Stomach (tissue), 9 donors: Measurements from ENCODE around the gene REN. TPM values are rescaled to one million over a fixed set of nuclear protein-coding genes. Genes with fewer than 3 reads are reported as not detected.
A peak's percentile ranks its signal among the peaks of the same experiment; 100 is the strongest.

Source experiments
- DNase-seq, 2 donors: peaks; one replicate each; pipeline versions ENCODE4 v3.0.0 to v3.0.0-alpha.2; 2013 to 2019
- H3K27ac ChIP-seq, 5 donors: fragments of 200-600 bp in 4 of 5; sonication (generic) in 4 of 5; one replicate each; pipeline ENCODE4 v1.5.1; 2013 to 2019; ENCODE audit warnings: mild to moderate bottlenecking in 1 of 5, moderate library complexity in 1 of 5
- H3K27me3 ChIP-seq, 3 donors: fragments of 200-600 bp; sonication (generic); one replicate each; pipeline ENCODE4 v1.5.1; 2017 to 2019; ENCODE audit warnings: mixed run types in 1 of 3
- H3K36me3 ChIP-seq, 4 donors: fragments of 200-600 bp; sonication (generic); 1 replicate in 3 of 4; 2 replicates in 1 of 4; pipeline ENCODE4 v1.5.1; 2016 to 2019
- H3K4me1 ChIP-seq, 4 donors: fragments of 200-600 bp; sonication (generic); one replicate each; pipeline ENCODE4 v1.5.1; 2016 to 2019
- H3K4me3 ChIP-seq, 4 donors: fragments of 200-600 bp; sonication (generic) in 3 of 4; one replicate each; pipeline ENCODE4 v1.5.1; 2016 to 2019; ENCODE audit warnings: mild to moderate bottlenecking in 1 of 4
- H3K9me3 ChIP-seq, 4 donors: fragments of 200-600 bp; sonication (generic); one replicate each; pipeline ENCODE4 v1.5.1; 2016 to 2019
- CTCF ChIP-seq, 7 experiments: fragments of 450-650 bp in 4 of 7; fragments of 200-600 bp in 3 of 7; sonication (generic) in 3 of 7; IDR thresholded peaks; one replicate each; pipeline ENCODE4 v1.5.1; 2016 to 2019; ENCODE audit warnings: antibody characterized with exemption in 7 of 7, control low read depth in 2 of 7, mild to moderate bottlenecking in 1 of 7
- EP300 ChIP-seq: sonication (generic); formaldehyde crosslinking; IDR thresholded peaks from one replicate; pipeline ENCODE4 v1.6.1; 2017; ENCODE audit warnings: antibody characterized with exemption
- POLR2A ChIP-seq, 4 donors: fragments of 450-650 bp; IDR thresholded peaks; one replicate each; pipeline ENCODE4 v1.6.1; 2016; ENCODE audit warnings: antibody characterized with exemption in 4 of 4, control low read depth in 2 of 4, mild to moderate bottlenecking in 1 of 4, moderate library complexity in 1 of 4
- POLR2AphosphoS5 ChIP-seq, 3 donors: sonication (generic); formaldehyde crosslinking; IDR thresholded peaks; one replicate each; pipeline ENCODE4 v1.6.1; 2016; ENCODE audit warnings: antibody characterized with exemption in 3 of 3
- WGBS, 5 donors: extraction: QIAGEN DNeasy Blood & Tissue Kit in 3 of 5; methylation state at CpG; one replicate each; pipeline versions ENCODE4 v1.1.5 to v1.1.7; 2013 to 2018; 5-methylcytosine and 5-hydroxymethylcytosine counted together
- intact Hi-C: fragments of 100-400 bp; cut with DNase I; formaldehyde crosslinking; loops from one replicate; pipeline ENCODE4 v1.15.1; 2023; ENCODE audit warnings: low total_unique reads
- polyA plus RNA-seq, 3 donors: library from polyadenylated mRNA; stranded (reverse); fragments of 200-250 nt; gene quantifications; one replicate each; pipeline ENCODE4 v1.2.3, GENCODE V29; 2013
- total RNA-seq, 5 donors: library from RNA; depleted of rRNA; stranded (reverse); fragments of >200 nt; gene quantifications; one replicate each; pipeline versions ENCODE4 v1.1.0 to v1.2.3, GENCODE V29; 2014 to 2016
- donor health status: healthy with polysubstance abuse.
- donor health status: Bipolar disorder and iron deficiency.
- donor health status: healthy.

Gene REN
- total and polyA plus RNA-seq, 8 donors = 0.08 TPM; not detected in 7

DNA sequence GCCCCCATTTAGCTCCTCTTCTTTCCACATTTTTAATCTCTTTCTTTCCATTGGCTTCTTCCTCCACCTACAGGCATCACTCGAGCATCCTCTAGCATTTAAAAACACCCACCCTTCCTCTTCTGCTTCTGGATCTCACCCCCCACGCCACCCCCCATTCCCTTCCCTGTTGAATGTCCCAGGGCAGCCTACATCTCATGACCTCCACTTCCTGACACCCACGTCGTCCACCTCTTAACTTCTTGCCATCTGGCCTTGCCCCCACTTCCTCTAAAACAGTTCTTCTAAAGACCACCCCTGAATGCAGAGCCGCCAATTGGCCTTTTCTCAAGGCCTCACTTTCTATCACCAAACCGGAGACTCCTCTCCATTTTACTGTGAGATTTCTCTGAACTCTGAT lies 8.2 kb downstream of the REN start:
- no peaks in the 10 kb centered on the region for H3K9me3 ChIP-seq
- peaks cover 0 to 11% (median 0%) of the 10 kb centered on the region in 3 donors for H3K27me3 ChIP-seq
- 67 to 79% (median 71%) methylated on average over 6 of the region's 6 CpGs for WGBS, 5 donors

GRCh38 chr1:204155881-204156280 lies 10.3 kb downstream of the REN start:
- intact Hi-C loops = no loop called here
- H3K9me3 ChIP-seq = no peaks in the 10 kb centered on the region
- H3K36me3 ChIP-seq = no peaks in the 10 kb centered on the region
- H3K27ac ChIP-seq = no peak overlapping the region
- no peak for DNase-seq
- peaks cover 0 to 16% (median 6%) of the 10 kb centered on the region in 3 donors for H3K27me3 ChIP-seq
- WGBS, 5 donors = 84 to 92% (median 87%) methylated on average over 8 to 10 of the region's 10 CpGs
- TF ChIP-seq POLR2A (IDR thresholded peaks at IDR 0.05) (no peak), POLR2AphosphoS5 (IDR thresholded peaks at IDR 0.05) (no peak), EP300 (no peak), CTCF (IDR thresholded peaks at IDR 0.05) (no peak)
- H3K4me1 ChIP-seq = peaks cover 13 to 18% (median 17%) of the 10 kb centered on the region in 4 donors
- H3K4me3 ChIP-seq = no peak overlapping the region

More for the DNA sequence above, 8.2 kb downstream of the REN start:
- Histone ChIP-seq H3K27ac (no peak overlapping the region), H3K4me1 (peaks cover 6 to 10% (median 7%) of the 10 kb centered on the region in 4 donors), H3K36me3 (no peaks in the 10 kb centered on the region), H3K4me3 (no peak overlapping the region)
- intact Hi-C loops = no loop called here
- DNase-seq = no peak
- no peak for TF ChIP-seq POLR2AphosphoS5 (IDR thresholded peaks at IDR 0.05)
- no peak for TF ChIP-seq POLR2A (IDR thresholded peaks at IDR 0.05)
- no peak for TF ChIP-seq EP300
- TF ChIP-seq CTCF (IDR thresholded peaks at IDR 0.05) = no peak

DNA sequence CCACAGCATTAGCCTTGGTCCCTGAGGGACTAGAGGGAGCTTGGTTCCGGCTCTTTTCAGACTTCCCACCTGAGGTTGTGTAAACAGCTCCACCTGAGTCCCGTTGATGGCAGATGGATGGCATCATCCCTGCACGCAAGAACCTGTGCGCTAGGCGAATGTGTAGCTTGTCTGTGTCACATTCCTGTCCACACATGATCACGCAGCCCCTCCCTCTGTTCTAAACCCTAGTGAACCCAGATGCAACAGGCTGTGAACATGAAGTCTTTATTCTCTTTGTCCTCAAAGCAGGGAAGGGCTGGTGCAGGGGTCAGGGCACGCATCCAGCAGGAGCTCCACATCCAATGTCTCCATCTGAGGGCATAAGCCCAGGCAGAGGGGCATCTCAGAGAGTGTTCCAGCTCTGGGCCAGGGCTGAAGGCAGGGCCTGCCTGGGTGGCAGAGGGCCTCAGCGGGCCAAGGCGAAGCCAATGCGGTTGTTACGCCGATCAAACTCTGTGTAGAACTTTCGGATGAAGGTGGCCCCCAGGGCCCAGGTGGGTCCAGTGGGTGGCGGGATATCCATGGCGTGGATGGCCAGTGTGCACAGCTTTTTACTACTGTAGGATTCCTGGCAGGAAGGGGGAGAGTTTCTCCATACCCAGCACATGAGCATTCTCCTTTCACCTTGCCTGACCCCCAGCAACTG lies 11.4 kb downstream of the REN start:
- H3K36me3 ChIP-seq = no peaks in the 10 kb centered on the region
- WGBS, 5 donors = 85 to 87% (median 85%) methylated on average over 12 to 15 of the region's 15 CpGs
- intact Hi-C loops = no loop called here

DNA sequence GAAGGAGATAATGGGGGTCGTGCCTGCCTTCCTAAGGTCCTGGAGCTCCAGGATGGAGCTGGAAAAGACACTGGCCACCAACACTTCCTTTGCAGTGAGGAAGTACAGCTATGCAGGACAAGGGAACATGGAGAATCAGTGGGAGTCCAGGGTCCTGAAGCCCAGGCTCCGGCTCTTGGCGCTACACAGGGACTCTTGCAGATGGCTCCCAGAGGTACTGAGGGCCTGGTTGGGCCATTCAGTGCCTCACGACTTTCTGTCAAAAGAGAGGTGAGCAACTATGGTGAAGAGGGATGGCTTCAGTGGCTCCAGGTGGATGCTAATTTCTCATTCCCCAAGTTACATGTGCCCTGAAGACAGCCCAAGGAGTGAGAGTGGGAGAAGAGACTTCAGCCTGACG lies 12.5 kb downstream of the REN start:
- Histone ChIP-seq H3K36me3 (no peaks in the 10 kb centered on the region), H3K4me1 (peaks cover 13 to 31% (median 26%) of the 10 kb centered on the region in 4 donors), H3K27ac (no peak overlapping the region), H3K4me3 (no peak overlapping the region), H3K9me3 (no peaks in the 10 kb centered on the region), H3K27me3 (peaks cover 0 to 19% (median 6%) of the 10 kb centered on the region in 3 donors)
- TF ChIP-seq EP300 (no peak), CTCF (IDR thresholded peaks at IDR 0.05) (no peak)
- WGBS, 5 donors = 91 to 95% (median 94%) methylated on average over 5 of the region's 5 CpGs
- intact Hi-C loops = no loop called here
- DNase-seq = no peak

More for the DNA sequence above, 11.4 kb downstream of the REN start:
- TF ChIP-seq POLR2AphosphoS5 (IDR thresholded peaks at IDR 0.05) (no peak), EP300 (no peak), POLR2A (IDR thresholded peaks at IDR 0.05) (no peak), CTCF (IDR thresholded peaks at IDR 0.05) (no peak)
- DNase-seq = peak in 1 of 2 donors; percentile 36
- Histone ChIP-seq H3K27ac (no peak overlapping the region), H3K27me3 (peaks cover 0 to 19% (median 6%) of the 10 kb centered on the region in 3 donors), H3K9me3 (no peaks in the 10 kb centered on the region), H3K4me1 (peaks cover 13 to 30% (median 26%) of the 10 kb centered on the region in 4 donors), H3K4me3 (no peak overlapping the region)
